ENCODE data around the gene ODC1.

The ODC1 gene

DNA sequence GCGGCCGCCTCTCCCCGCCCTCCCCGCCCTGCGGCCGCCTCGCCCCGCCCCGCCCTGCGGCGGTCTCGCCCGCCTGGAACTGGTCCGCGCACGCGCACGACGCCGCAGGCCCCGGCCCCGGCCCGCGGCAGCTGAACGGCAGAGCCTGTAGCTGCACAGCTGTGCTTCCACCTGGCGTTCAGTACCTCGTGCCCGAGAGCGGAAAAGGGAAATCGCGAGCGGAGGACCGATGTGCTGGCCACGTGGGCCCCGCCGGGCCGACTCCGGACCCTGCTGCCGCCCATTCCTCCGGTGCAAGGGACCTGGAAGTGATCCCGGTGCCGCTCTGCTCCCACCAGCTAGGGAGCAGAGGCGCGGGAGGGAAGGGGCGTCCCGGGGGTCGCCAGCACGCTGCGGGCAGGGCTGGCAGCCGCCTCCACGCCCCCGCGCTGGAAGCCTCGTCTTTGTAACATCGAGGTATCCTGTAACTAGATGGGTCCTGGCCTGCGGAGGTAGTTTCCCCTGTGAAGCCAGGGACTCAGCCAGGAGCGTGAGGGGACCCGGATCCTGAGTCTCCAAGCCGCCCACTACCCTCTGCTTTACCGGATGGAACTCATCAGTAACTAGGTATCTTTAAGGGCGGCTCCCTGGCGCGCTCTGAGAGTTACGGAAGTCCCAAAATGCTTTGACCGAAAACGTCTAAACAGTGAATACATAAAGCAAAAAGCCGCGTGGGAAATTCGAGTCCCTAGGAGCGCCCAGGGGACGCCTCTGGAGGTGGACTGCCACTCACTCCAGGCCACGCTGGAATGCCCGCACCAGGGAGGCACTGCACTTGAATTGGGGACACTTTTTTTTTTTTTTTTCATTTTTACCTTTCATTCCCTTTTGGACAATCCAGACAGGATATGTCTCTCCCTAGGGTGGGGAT is 704 bp upstream of the ODC1 start:
- Histone ChIP-seq H2AFZ (ENCODE audit: low read depth, low read length) (peak overlapping the region; percentile 83), H2BK12ac (ENCODE audit: low read length in 2 of 2) (peak overlapping the region; percentile 33 to 92), H3K23ac (ENCODE audit: low read length in 2 of 2) (no peak overlapping the region), H3K9ac (ENCODE audit: low read length) (peak overlapping the region; percentile 97), H3K4me3 (ENCODE audit: insufficient read depth in 1 of 2, low read depth in 1 of 2, low read length in 2 of 2) (peak overlapping the region; percentile 53 to 91), H2BK5ac (ENCODE audit: low read depth, low read length, poor library complexity, severe bottlenecking) (no peak overlapping the region), H2BK15ac (ENCODE audit: low read depth, poor library complexity, severe bottlenecking) (peak overlapping the region; percentile 74), H3K9me3 (ENCODE audit: control insufficient read depth, low read length) (no peaks in the 10 kb centered on the region), H3K4me2 (ENCODE audit: low read length, poor library complexity, severe bottlenecking) (peak overlapping the region; percentile 97), H3K27me3 (ENCODE audit: control insufficient read depth in 1 of 2, insufficient read depth in 1 of 2, low read length in 2 of 2) (no peaks in the 10 kb centered on the region), H4K91ac (ENCODE audit: low read length) (peak overlapping the region; percentile 93), H3K36me3 (ENCODE audit: control insufficient read depth in 1 of 2, insufficient read depth in 2 of 2, low read depth in 1 of 2, low read length in 2 of 2) (peaks cover 6 to 12% of the 10 kb centered on the region in 2 experiments), H2AK5ac (ENCODE audit: low read length, severe bottlenecking) (peak overlapping the region; percentile 71), H3K18ac (ENCODE audit: low read depth in 1 of 2, low read length in 2 of 2) (peak overlapping the region; percentile 80 to 95), H2BK120ac (ENCODE audit: low read depth, low read length) (peak overlapping the region; percentile 68), H4K8ac (ENCODE audit: low read length) (peak overlapping the region; percentile 89), H3K4me1 (ENCODE audit: control insufficient read depth, insufficient read depth, low read depth, low read length) (peaks cover 18% of the 10 kb centered on the region), H3K4ac (ENCODE audit: low read depth in 1 of 2, low read length in 2 of 2) (peak overlapping the region; percentile 89 to 92), H3K79me1 (replicated peaks; ENCODE audit: low read length, poor library complexity, severe bottlenecking) (peaks cover 6% of the 10 kb centered on the region), H3K27ac (ENCODE audit: low read length, poor library complexity, severe bottlenecking) (peak overlapping the region; percentile 51), H3K14ac (ENCODE audit: low read length in 2 of 2) (no peak overlapping the region)
- 2% methylated on average over 66 of the region's 73 CpGs for WGBS
- peak; percentile 87 for DNase-seq

DNA sequence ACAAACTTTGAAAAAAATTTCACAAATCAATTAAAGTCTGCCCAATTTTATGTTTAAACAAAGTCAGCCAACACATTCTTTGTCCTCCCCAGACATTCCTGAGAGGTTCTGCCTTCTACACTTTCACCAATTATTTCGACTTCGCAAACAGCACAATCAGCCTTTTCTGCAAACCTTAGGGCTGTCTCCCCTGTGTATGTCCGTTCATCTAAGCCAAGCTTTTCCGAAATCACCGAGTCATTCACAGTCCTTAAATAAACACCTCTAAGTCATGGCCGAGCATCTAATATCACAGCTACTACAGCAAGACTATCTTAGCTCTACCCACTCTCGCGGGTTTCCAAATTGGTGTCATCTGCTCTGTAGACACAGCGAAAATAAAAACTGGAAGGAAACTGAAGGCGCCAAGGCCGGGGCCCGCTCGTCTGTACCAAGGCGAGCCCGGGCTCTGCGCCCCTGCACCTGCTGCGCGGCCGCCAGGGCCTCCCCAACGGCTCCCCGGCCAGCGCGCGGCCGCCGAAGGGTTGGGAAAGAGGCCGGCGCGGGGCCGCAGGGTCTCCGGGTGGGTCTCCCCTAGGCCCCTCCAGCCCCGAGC is 730 bp downstream of the ODC1 start:
- Histone ChIP-seq H2BK15ac (ENCODE audit: low read depth, poor library complexity, severe bottlenecking) (peak overlapping the region; percentile 61), H3K9me3 (ENCODE audit: control insufficient read depth, low read length) (no peaks in the 10 kb centered on the region), H3K23ac (ENCODE audit: low read length in 2 of 2) (no peak overlapping the region), H3K27ac (ENCODE audit: low read length, poor library complexity, severe bottlenecking) (peak overlapping the region; percentile 55), H3K18ac (ENCODE audit: low read depth in 1 of 2, low read length in 2 of 2) (no peak overlapping the region), H2BK5ac (ENCODE audit: low read depth, low read length, poor library complexity, severe bottlenecking) (peak overlapping the region; percentile 90), H2BK12ac (ENCODE audit: low read length in 2 of 2) (no peak overlapping the region), H3K27me3 (ENCODE audit: control insufficient read depth in 1 of 2, insufficient read depth in 1 of 2, low read length in 2 of 2) (no peaks in the 10 kb centered on the region), H3K14ac (ENCODE audit: low read length in 2 of 2) (no peak overlapping the region), H4K8ac (ENCODE audit: low read length) (no peak overlapping the region), H3K9ac (ENCODE audit: low read length) (peak overlapping the region; percentile 86), H3K79me1 (replicated peaks; ENCODE audit: low read length, poor library complexity, severe bottlenecking) (peaks cover 11% of the 10 kb centered on the region), H3K36me3 (ENCODE audit: control insufficient read depth in 1 of 2, insufficient read depth in 2 of 2, low read depth in 1 of 2, low read length in 2 of 2) (peaks cover 14 to 25% of the 10 kb centered on the region in 2 experiments), H3K4me1 (ENCODE audit: control insufficient read depth, insufficient read depth, low read depth, low read length) (peaks cover 17% of the 10 kb centered on the region), H2AFZ (ENCODE audit: low read depth, low read length) (peak overlapping the region; percentile 68), H2BK120ac (ENCODE audit: low read depth, low read length) (peak overlapping the region; percentile 88), H3K4me3 (ENCODE audit: insufficient read depth in 1 of 2, low read depth in 1 of 2, low read length in 2 of 2) (peak overlapping the region; percentile 78 to 83), H2AK5ac (ENCODE audit: low read length, severe bottlenecking) (no peak overlapping the region), H4K91ac (ENCODE audit: low read length) (no peak overlapping the region), H3K4me2 (ENCODE audit: low read length, poor library complexity, severe bottlenecking) (peak overlapping the region; percentile 90), H3K4ac (ENCODE audit: low read depth in 1 of 2, low read length in 2 of 2) (peak overlapping the region; percentile 35 to 37)
- peak; percentile 49 for DNase-seq
- WGBS: 3% methylated on average over 27 of the region's 32 CpGs

DNA sequence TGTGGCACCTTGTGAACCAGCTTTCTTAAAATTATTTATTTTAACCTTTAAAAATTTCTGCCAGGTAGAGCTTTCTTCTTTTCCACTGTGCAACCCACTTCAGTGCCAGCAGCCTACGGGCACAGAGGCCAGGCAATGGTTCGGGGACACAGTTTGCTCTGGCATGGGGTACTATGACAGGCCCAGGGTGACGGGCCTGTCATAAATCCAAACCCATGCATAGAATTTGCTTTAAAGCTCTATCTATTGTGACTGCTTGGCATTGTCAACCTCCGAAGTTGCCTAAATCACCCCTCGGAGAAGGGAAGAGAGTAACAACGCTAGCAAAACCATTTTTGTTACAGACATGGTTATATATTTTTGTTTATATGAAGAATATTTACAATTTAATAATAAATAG is 1.5 kb downstream of the ODC1 start:
- no peak overlapping the region for H3K4ac ChIP-seq (ENCODE audit: low read depth in 1 of 2, low read length in 2 of 2)
- H2AFZ ChIP-seq (ENCODE audit: low read depth, low read length): no peak overlapping the region
- no peaks in the 10 kb centered on the region for H3K27me3 ChIP-seq (ENCODE audit: control insufficient read depth in 1 of 2, insufficient read depth in 1 of 2, low read length in 2 of 2)
- no peak for DNase-seq
- H3K4me2 ChIP-seq (ENCODE audit: low read length, poor library complexity, severe bottlenecking): peak overlapping the region; percentile 53
- H2BK12ac ChIP-seq (ENCODE audit: low read length in 2 of 2): no peak overlapping the region
- H2AK5ac ChIP-seq (ENCODE audit: low read length, severe bottlenecking): peak overlapping the region; percentile 72
- H3K4me3 ChIP-seq (ENCODE audit: insufficient read depth in 1 of 2, low read depth in 1 of 2, low read length in 2 of 2): peak overlapping the region; percentile 40 to 78
- peaks cover 16 to 33% of the 10 kb centered on the region in 2 experiments for H3K36me3 ChIP-seq (ENCODE audit: control insufficient read depth in 1 of 2, insufficient read depth in 2 of 2, low read depth in 1 of 2, low read length in 2 of 2)
- H2BK15ac ChIP-seq (ENCODE audit: low read depth, poor library complexity, severe bottlenecking): no peak overlapping the region
- peaks cover 13% of the 10 kb centered on the region for H3K79me1 ChIP-seq (replicated peaks; ENCODE audit: low read length, poor library complexity, severe bottlenecking)
- H3K9ac ChIP-seq (ENCODE audit: low read length): peak overlapping the region; percentile 86
- no peak overlapping the region for H2BK120ac ChIP-seq (ENCODE audit: low read depth, low read length)
- H4K8ac ChIP-seq (ENCODE audit: low read length): no peak overlapping the region
- H3K9me3 ChIP-seq (ENCODE audit: control insufficient read depth, low read length): no peaks in the 10 kb centered on the region
- 89% methylated on average over 4 of the region's 6 CpGs for WGBS
- no peak overlapping the region for H2BK5ac ChIP-seq (ENCODE audit: low read depth, low read length, poor library complexity, severe bottlenecking)
- peaks cover 14% of the 10 kb centered on the region for H3K4me1 ChIP-seq (ENCODE audit: control insufficient read depth, insufficient read depth, low read depth, low read length)
- no peak overlapping the region for H3K18ac ChIP-seq (ENCODE audit: low read depth in 1 of 2, low read length in 2 of 2)
- no peak overlapping the region for H3K27ac ChIP-seq (ENCODE audit: low read length, poor library complexity, severe bottlenecking)
- H3K14ac ChIP-seq (ENCODE audit: low read length in 2 of 2): no peak overlapping the region
- H3K23ac ChIP-seq (ENCODE audit: low read length in 2 of 2): no peak overlapping the region
- H4K91ac ChIP-seq (ENCODE audit: low read length): no peak overlapping the region

DNA sequence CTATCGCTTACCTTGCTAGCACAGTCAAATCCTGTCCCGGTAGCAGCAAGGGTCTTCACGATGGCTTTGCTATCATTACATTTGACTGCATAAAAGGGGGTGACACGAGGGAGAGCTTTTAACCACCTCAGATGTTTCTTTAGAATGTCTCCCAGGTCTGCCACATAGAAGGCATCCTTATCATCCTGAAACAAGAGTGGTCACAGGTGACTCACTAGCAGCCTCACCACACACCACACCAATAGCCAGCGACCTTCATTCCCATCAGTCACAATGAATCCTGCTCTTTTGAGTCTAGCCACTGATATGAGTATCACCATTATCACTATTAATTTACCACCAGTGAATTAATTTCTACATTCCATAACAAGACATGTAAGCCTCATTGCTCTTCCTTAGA is 3.7 kb downstream of the ODC1 start:
- Histone ChIP-seq H2AFZ (ENCODE audit: low read depth, low read length) (no peak overlapping the region), H4K91ac (ENCODE audit: low read length) (no peak overlapping the region), H4K8ac (ENCODE audit: low read length) (no peak overlapping the region), H2BK5ac (ENCODE audit: low read depth, low read length, poor library complexity, severe bottlenecking) (no peak overlapping the region), H2BK120ac (ENCODE audit: low read depth, low read length) (no peak overlapping the region), H3K4me2 (ENCODE audit: low read length, poor library complexity, severe bottlenecking) (no peak overlapping the region), H3K79me1 (replicated peaks; ENCODE audit: low read length, poor library complexity, severe bottlenecking) (peaks cover 13% of the 10 kb centered on the region), H3K23ac (ENCODE audit: low read length in 2 of 2) (no peak overlapping the region), H3K9me3 (ENCODE audit: control insufficient read depth, low read length) (no peaks in the 10 kb centered on the region), H3K27ac (ENCODE audit: low read length, poor library complexity, severe bottlenecking) (no peak overlapping the region), H3K4ac (ENCODE audit: low read depth in 1 of 2, low read length in 2 of 2) (no peak overlapping the region), H3K36me3 (ENCODE audit: control insufficient read depth in 1 of 2, insufficient read depth in 2 of 2, low read depth in 1 of 2, low read length in 2 of 2) (peaks cover 35 to 55% of the 10 kb centered on the region in 2 experiments), H3K9ac (ENCODE audit: low read length) (no peak overlapping the region), H3K14ac (ENCODE audit: low read length in 2 of 2) (no peak overlapping the region), H2AK5ac (ENCODE audit: low read length, severe bottlenecking) (no peak overlapping the region), H3K4me1 (ENCODE audit: control insufficient read depth, insufficient read depth, low read depth, low read length) (peaks cover 11% of the 10 kb centered on the region), H2BK12ac (ENCODE audit: low read length in 2 of 2) (no peak overlapping the region), H2BK15ac (ENCODE audit: low read depth, poor library complexity, severe bottlenecking) (no peak overlapping the region), H3K4me3 (ENCODE audit: insufficient read depth in 1 of 2, low read depth in 1 of 2, low read length in 2 of 2) (no peak overlapping the region), H3K18ac (ENCODE audit: low read depth in 1 of 2, low read length in 2 of 2) (no peak overlapping the region), H3K27me3 (ENCODE audit: control insufficient read depth in 1 of 2, insufficient read depth in 1 of 2, low read length in 2 of 2) (no peaks in the 10 kb centered on the region)
- no peak for DNase-seq
- WGBS: 95% methylated on average over 5 of the region's 5 CpGs

All from mesenchymal stem cell (in vitro differentiated cells and primary cell).